Measurements from ENCODE around the gene GNB1. TPM values are rescaled to one million over a fixed set of nuclear protein-coding genes. Genes with fewer than 3 reads are reported as not detected.

The GNB1 gene
- total RNA-seq, 1 experiment from 2014 or later: 351 TPM

- in situ Hi-C loops (cut with HindIII; ENCODE audit: low sequenced_read_pairs): no loop called here
- DNase-seq (ENCODE audit: low spot score): no peak
Observed at GRCh38 chr1:1842360-1843146, 48.3 kb downstream of the GNB1 start.

- DNase-seq (ENCODE audit: low spot score): no peak
- in situ Hi-C loops (cut with HindIII; ENCODE audit: low sequenced_read_pairs): no loop called here
Observed at GRCh38 chr1:1841575-1841995, 49.3 kb downstream of the GNB1 start.

DNA sequence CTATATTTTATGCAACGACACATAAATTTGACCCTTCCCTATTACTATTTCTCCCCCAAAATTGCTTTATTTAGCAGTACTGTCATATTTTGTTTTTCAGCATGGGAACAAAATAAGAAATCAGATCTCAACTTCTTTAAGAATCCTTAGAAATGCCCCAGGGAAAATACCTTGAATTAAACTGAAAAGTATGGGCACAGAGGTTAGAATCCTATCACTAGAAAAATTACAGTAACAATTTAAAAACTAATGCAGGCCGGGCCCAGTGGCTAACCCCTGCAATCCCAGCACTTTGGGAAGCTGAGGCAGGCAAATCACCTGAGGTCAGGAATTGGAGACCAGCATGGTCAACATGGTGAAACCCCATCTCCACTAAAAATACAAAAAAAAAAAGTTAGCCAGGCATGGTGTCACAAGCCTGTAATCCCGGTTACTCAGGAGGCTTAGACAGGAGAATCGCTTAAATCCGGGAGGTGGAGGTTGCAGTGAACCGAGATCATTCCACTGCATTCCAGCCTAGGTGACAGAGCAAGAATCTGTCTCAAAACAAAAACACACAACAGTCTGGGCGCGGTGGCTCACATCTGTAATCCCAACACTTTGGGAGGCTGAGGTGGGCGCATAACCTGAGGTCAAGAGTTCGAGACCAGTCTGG is 51.4 kb downstream of the GNB1 start:
- no peak for DNase-seq (ENCODE audit: low spot score)
- in situ Hi-C loops (cut with HindIII; ENCODE audit: low sequenced_read_pairs): no loop called here

GRCh38 chr1:1836119-1836518 is 54.8 kb downstream of the GNB1 start:
- DNase-seq (ENCODE audit: low spot score): no peak
- in situ Hi-C loops (cut with HindIII; ENCODE audit: low sequenced_read_pairs): no loop called here

GRCh38 chr1:1835546-1835945 is 55.3 kb downstream of the GNB1 start:
- DNase-seq (ENCODE audit: low spot score): no peak
- in situ Hi-C loops (cut with HindIII; ENCODE audit: low sequenced_read_pairs): no loop called here

- in situ Hi-C loops (cut with HindIII; ENCODE audit: low sequenced_read_pairs): no loop called here
- no peak for DNase-seq (ENCODE audit: low spot score)
Observed at GRCh38 chr1:1833916-1834325, 57.0 kb downstream of the GNB1 start.

- in situ Hi-C loops (cut with HindIII; ENCODE audit: low sequenced_read_pairs): no loop called here
- peak; percentile 73 for DNase-seq (ENCODE audit: low spot score)
Observed at GRCh38 chr1:1833456-1833855, 57.4 kb downstream of the GNB1 start.

GRCh38 chr1:1832820-1833219 is 58.1 kb downstream of the GNB1 start:
- in situ Hi-C loops (cut with HindIII; ENCODE audit: low sequenced_read_pairs): no loop called here
- DNase-seq (ENCODE audit: low spot score): peak; percentile 29

DNA sequence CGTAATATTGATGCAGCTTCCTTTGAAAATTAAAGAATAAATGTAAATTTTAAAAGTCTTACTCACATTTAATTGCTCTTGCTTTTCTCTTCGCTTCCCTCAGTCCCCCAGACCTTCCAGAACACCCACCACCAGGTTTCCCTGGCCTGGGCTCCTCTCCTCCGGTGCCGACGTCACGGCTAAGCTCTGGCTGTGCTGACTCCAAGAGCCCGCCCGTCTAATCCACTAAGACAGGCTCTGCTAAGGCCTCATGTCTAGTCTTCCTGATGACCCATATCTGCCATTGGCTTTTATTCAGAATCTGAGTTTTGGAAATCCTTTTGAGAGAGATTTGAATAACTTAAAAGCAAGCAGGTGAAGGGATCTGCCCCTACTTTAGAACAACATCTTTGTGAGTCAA is 58.7 kb downstream of the GNB1 start:
- DNase-seq (ENCODE audit: low spot score): no peak
- in situ Hi-C loops (cut with HindIII; ENCODE audit: low sequenced_read_pairs): no loop called here

DNA sequence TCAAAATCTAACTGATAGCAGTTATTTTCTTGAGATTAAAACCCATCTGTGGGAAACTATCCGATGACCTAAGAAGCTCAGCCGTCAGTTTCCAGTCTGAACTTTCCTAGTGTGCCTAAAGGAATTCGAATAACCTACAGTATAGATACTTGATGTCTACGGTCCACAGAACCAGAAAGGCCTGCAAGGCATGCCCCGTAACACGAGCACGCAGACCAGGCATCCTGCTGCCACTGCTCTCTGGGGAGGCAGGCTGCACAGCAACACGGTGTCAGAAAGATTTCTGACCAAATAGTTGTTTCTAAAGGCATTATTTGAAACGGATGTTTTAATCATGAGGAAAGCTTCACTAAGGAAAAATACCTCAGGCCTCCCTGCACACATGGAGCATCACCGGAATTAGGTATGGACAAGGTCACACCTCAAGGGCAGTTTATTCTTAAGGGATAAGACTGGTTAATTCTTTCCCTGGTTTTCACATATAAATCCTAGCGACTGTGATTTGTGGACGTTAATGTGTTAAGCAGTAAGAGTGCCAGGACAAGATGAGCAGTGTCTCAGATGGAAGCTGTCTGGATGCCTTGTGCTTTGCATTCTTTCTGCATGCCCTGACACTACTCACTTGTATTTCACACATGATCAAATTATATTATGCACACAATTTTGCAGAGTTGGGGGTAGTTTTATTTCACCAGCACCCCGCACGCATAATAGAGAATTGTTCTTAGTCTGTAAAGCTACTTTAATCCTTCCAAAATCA is 63.6 kb downstream of the GNB1 start:
- DNase-seq (ENCODE audit: low spot score): peak; percentile 22
- in situ Hi-C loops (cut with HindIII; ENCODE audit: low sequenced_read_pairs): loop anchor here (10.0 kb wide), 2 partner anchors 58 to 62 kb away; no protein-coding TSS in a partner anchor

- DNase-seq (ENCODE audit: low spot score): no peak
- in situ Hi-C loops (cut with HindIII; ENCODE audit: low sequenced_read_pairs): loop anchor here (10.0 kb wide), 2 partner anchors 58 to 62 kb away; no protein-coding TSS in a partner anchor
Observed at GRCh38 chr1:1826356-1827088, 64.4 kb downstream of the GNB1 start.

DNA sequence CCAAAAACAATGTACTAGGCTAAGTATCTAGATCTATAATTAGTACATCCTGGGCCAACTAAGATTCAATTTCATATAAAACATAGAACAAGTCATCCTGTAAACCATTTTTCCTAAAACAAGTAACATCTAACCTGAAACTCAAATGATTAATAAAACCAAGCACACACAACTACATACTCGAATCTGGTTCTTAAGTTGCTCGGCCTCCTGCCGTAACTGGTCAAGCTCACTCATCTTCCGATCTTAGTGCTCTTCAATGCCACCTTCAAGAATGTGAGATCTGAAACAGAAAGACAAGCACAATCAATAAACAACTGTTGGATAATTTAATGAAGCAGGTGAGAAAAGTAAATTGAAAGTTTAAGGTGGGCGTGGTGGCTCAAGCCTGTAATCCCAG is 65.7 kb downstream of the GNB1 start:
- in situ Hi-C loops (cut with HindIII; ENCODE audit: low sequenced_read_pairs): loop anchor here (10.0 kb wide), 2 partner anchors 60 kb away; no protein-coding TSS in a partner anchor
- no peak for DNase-seq (ENCODE audit: low spot score)

- no peak for DNase-seq (ENCODE audit: low spot score)
- in situ Hi-C loops (cut with HindIII; ENCODE audit: low sequenced_read_pairs): loop anchor here (10.0 kb wide), 2 partner anchors 55 to 65 kb away; no protein-coding TSS in a partner anchor
Observed at GRCh38 chr1:1819762-1820161, 71.1 kb downstream of the GNB1 start.

DNA sequence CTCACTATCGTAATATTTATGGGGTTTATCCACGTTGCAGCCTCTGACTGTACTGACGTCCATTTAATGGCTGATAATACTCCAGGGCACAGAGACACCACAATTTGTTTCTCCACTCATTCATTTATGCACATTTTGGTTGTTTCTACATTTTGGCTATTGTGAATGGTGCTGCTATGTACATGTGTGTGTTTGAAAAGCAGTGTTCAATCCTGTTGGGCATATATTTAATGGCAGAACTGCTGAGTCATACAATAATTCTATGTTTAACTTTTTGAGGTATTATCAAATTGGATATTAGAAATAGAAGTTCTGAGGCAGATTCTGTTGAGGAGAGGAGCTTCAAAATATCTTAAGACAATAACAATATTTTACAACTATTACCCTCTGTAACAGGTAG is 73.7 kb downstream of the GNB1 start:
- in situ Hi-C loops (cut with HindIII; ENCODE audit: low sequenced_read_pairs): no loop called here
- DNase-seq (ENCODE audit: low spot score): no peak

DNA sequence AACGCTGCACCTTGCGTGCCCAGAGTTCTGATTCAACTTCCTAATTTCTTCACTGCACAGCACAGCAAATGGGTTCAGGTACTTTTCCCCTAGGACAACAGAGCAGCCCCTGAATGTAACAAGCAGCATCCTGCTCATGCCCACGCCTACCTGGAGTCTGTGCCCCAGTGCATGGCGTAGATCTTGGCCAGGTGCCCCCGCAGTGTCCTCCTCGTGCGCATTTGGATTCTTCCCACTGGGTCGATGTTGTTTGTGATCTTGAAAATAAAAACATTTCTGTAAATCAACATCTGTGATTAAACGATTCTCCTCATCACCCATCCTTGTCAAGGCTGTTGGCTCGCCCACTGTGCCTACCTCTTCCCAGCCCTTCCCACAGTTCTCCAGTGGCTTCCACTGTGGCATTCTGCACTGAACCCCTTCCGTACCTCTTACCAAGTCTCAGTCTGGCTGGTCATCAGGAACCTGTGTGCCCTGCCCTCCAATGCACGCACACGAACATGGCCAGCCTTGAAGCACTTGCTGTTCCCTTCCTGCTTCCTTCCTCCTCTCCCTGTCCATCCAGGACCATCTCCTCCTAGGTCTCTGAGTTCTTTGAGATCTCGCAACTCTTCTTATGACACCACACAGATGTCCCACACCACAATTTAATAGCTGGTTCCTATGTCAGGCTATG is 75.1 kb downstream of the GNB1 start:
- in situ Hi-C loops (cut with HindIII; ENCODE audit: low sequenced_read_pairs): no loop called here
- no peak for DNase-seq (ENCODE audit: low spot score)

GRCh38 chr1:1809489-1809888 is 81.4 kb downstream of the GNB1 start:
- in situ Hi-C loops (cut with HindIII; ENCODE audit: low sequenced_read_pairs): no loop called here
- no peak for DNase-seq (ENCODE audit: low spot score)

DNA sequence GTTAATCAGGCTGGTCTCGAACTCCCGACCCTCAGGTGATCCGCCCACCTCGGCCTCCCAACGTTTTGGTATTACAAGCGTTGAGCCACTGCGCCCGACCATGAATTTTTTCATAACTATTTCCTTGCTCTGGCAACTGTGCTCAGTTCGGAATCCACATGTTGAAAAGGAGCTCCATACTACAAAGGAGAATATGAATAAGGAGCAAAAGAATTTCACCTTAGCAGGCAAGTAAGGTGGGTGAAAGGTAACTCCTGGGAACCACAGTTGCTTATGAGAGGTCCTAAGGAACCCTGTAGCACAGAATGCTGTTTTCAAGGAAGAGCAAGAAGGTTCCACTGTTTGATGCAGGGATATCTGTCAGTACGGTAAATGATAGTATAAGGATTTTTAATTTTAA is 82.7 kb downstream of the GNB1 start:
- DNase-seq (ENCODE audit: low spot score): no peak
- in situ Hi-C loops (cut with HindIII; ENCODE audit: low sequenced_read_pairs): no loop called here

GRCh38 chr1:1806890-1807289 is 84.0 kb downstream of the GNB1 start:
- in situ Hi-C loops (cut with HindIII; ENCODE audit: low sequenced_read_pairs): no loop called here
- no peak for DNase-seq (ENCODE audit: low spot score)

GRCh38 chr1:1804301-1804700 is 86.6 kb downstream of the GNB1 start:
- in situ Hi-C loops (cut with HindIII; ENCODE audit: low sequenced_read_pairs): no loop called here
- no peak for DNase-seq (ENCODE audit: low spot score)
